ENCODE results near the gene OR2H2.
A peak's percentile ranks its signal among the peaks of the same experiment; 100 is the strongest.

OR2H2 gene

GRCh38 chr6:29617782-29618554 lies 33.0 kb downstream of the OR2H2 start:
- no peak overlapping the region for H3K4me3 ChIP-seq (ENCODE audit: low read depth, low read length)
- DNase-seq (ENCODE audit: low read depth), result no peak
- TF ChIP-seq, protein P1, sequence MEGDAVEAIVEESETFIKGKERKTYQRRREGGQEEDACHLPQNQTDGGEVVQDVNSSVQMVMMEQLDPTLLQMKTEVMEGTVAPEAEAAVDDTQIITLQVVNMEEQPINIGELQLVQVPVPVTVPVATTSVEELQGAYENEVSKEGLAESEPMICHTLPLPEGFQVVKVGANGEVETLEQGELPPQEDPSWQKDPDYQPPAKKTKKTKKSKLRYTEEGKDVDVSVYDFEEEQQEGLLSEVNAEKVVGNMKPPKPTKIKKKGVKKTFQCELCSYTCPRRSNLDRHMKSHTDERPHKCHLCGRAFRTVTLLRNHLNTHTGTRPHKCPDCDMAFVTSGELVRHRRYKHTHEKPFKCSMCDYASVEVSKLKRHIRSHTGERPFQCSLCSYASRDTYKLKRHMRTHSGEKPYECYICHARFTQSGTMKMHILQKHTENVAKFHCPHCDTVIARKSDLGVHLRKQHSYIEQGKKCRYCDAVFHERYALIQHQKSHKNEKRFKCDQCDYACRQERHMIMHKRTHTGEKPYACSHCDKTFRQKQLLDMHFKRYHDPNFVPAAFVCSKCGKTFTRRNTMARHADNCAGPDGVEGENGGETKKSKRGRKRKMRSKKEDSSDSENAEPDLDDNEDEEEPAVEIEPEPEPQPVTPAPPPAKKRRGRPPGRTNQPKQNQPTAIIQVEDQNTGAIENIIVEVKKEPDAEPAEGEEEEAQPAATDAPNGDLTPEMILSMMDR (conservative IDR thresholded peaks at IDR 0.05; ENCODE audit: low read depth, low read length), result peak; percentile 30

- TF ChIP-seq, protein P1 (conservative IDR thresholded peaks at IDR 0.05; ENCODE audit: low read depth, low read length), result no peak
- H3K4me3 ChIP-seq (ENCODE audit: low read depth, low read length), result no peak overlapping the region
- no peak for DNase-seq (ENCODE audit: low read depth)
These were observed 34.7 kb downstream of the OR2H2 start for GRCh38 chr6:29619578-29620160.

DNA sequence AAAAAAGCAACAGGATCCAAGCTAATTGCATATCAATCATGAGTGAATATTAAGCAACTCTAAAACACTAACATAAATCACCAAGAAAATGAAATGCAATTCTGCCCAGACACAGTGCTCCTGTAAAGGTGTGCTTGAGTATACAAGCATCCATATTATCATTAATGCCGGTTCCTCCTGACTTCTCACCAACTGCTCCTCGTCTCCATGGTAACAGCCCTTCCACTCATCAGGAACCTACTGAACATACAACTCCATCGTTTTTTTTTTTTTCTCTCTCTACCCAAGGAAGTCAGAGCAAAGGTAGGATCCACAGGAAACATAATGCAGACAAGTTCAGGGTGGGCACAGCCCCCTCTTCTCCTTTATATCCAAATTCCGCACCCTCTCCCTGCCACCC lies 35.7 kb downstream of the OR2H2 start:
- H3K4me3 ChIP-seq (ENCODE audit: low read depth, low read length), result no peak overlapping the region
- TF ChIP-seq, protein P1 (conservative IDR thresholded peaks at IDR 0.05; ENCODE audit: low read depth, low read length), result no peak
- DNase-seq (ENCODE audit: low read depth), result no peak

GRCh38 chr6:29624520-29624961 lies 39.6 kb downstream of the OR2H2 start:
- TF ChIP-seq, protein P1 (conservative IDR thresholded peaks at IDR 0.05; ENCODE audit: low read depth, low read length), result no peak
- DNase-seq (ENCODE audit: low read depth), result peak; percentile 77
- peak overlapping the region; percentile 17 for H3K4me3 ChIP-seq (ENCODE audit: low read depth, low read length)

GRCh38 chr6:29625337-29625930 lies 40.5 kb downstream of the OR2H2 start:
- TF ChIP-seq, protein P1 (conservative IDR thresholded peaks at IDR 0.05; ENCODE audit: low read depth, low read length), result no peak
- H3K4me3 ChIP-seq (ENCODE audit: low read depth, low read length), result peak overlapping the region; percentile 10
- no peak for DNase-seq (ENCODE audit: low read depth)

DNA sequence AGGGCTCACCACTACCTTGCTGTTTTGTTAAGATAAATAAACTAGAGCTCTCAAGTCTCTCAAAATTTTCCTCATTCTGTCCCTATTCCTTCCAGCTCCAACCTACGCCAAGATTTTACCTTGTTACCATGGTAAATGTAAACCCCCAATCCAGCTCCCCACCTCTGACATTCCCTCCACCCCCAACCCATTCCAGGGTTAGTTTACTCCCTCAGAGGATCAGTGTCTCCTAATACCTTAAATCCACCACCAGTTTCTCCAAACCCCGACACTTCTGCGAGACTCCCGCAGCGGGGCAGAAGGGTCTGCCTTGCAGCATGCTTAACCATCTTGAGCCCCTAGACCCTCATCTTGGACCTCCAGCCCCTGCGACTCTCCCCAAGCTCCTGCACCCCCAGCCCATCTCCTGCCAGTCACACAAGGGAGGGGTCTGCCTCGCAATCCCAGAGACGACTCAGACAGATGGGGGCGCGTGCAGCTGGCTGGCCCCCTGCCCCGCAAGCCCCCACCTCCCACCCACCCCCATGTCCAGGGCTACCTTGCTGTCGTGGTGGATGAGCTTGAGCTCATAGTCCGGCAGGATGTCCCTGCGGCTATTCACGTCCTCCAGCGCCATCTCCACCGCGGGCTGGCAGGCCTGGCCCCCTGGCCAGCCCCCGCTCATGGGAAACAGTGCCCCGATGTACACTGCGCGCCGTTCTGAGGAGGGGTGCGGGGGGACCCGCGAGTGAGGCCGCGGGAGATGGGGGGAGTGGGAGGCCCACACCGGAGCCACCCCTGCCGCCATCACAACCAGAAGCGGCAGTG lies 42.2 kb downstream of the OR2H2 start:
- no peak for DNase-seq (ENCODE audit: low read depth)
- TF ChIP-seq, protein P1 (conservative IDR thresholded peaks at IDR 0.05; ENCODE audit: low read depth, low read length), result no peak
- peak overlapping the region; percentile 78 for H3K4me3 ChIP-seq (ENCODE audit: low read depth, low read length)

Measured in choroid plexus epithelial cell (primary cell).